Left renal cortex interstitium (tissue), 4 donors: ENCODE results near the gene SLC25A6. TPM values are rescaled to one million over a fixed set of nuclear protein-coding genes. Genes with fewer than 3 reads are reported as not detected.
"Not testable (repeated sequence)": the region's sequence is repeated elsewhere in the genome, so short reads cannot be mapped to it uniquely, and the experiment has no call there.

Experiments used
- DNase-seq, 4 donors: peaks; one replicate each; pipeline ENCODE4 v3.0.0-alpha.2; 2013; ENCODE audit warnings: low read depth in 4 of 4, low spot score in 2 of 4, missing footprints in 1 of 4
- polyA plus RNA-seq, 4 donors: library from polyadenylated mRNA; unstranded; fragments of 120-200 nt; gene quantifications; one replicate each; pipeline ENCODE4 v1.2.1, GENCODE V29; 2013; ENCODE audit not compliant: insufficient read length in 4 of 4

The SLC25A6 gene
- polyA plus RNA-seq, 4 donors, result 483 to 796 (median 651) TPM

DNA sequence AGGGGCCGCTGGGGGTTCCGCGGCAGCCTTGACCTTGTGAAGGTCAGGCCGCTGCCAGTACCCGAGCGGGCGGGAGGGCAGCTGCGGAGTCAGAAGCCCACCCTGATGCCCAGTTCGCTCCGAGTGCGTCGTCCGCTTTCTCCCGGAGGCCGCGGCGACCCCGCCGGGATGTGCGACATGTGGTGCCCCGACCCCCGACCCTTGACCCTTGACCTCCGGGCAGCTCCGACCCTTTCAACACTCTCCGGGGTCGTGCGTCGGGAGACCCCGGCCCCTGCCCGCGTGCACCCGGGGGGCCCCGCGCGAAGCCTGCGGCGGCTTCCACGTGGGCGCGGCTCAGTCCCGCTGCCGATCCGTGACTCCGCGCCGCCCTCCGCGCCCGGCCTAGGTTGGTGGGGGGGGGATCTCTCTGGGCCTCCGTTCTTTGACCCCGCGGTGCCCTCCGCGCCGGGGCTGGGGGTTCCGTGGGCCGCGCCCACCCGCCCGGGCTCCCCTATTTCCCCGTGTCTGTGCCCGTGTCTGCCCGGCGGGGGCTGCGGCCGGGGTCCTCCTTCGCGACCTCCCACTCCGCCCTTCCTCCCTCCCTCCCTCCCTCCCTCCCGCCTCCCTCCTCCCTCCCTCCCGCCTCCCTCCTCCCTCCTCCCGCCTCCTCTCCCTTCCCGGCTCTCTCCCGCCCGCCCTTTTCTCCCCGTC, 609 bp upstream of the SLC25A6 start:
- DNase-seq, result peak; percentile 48 to 63 (median 58)

GRCh38 chrX:1391370-1391706, 575 bp downstream of the SLC25A6 start:
- DNase-seq, result peak in 1 of 4 donors; percentile 82

GRCh38 chrX:1390621-1391369, 1.1 kb downstream of the SLC25A6 start:
- no peak for DNase-seq

- DNase-seq, result no peak
These were observed 2.0 kb downstream of the SLC25A6 start for GRCh38 chrX:1389993-1390285.

GRCh38 chrX:1389181-1389992, 2.5 kb downstream of the SLC25A6 start:
- DNase-seq, result no peak

- DNase-seq, result no peak
These were observed 3.3 kb downstream of the SLC25A6 start for GRCh38 chrX:1388651-1389050.

GRCh38 chrX:1387141-1387776, 4.7 kb downstream of the SLC25A6 start:
- no peak for DNase-seq

GRCh38 chrX:1386338-1387127, 5.4 kb downstream of the SLC25A6 start:
- no peak for DNase-seq

DNA sequence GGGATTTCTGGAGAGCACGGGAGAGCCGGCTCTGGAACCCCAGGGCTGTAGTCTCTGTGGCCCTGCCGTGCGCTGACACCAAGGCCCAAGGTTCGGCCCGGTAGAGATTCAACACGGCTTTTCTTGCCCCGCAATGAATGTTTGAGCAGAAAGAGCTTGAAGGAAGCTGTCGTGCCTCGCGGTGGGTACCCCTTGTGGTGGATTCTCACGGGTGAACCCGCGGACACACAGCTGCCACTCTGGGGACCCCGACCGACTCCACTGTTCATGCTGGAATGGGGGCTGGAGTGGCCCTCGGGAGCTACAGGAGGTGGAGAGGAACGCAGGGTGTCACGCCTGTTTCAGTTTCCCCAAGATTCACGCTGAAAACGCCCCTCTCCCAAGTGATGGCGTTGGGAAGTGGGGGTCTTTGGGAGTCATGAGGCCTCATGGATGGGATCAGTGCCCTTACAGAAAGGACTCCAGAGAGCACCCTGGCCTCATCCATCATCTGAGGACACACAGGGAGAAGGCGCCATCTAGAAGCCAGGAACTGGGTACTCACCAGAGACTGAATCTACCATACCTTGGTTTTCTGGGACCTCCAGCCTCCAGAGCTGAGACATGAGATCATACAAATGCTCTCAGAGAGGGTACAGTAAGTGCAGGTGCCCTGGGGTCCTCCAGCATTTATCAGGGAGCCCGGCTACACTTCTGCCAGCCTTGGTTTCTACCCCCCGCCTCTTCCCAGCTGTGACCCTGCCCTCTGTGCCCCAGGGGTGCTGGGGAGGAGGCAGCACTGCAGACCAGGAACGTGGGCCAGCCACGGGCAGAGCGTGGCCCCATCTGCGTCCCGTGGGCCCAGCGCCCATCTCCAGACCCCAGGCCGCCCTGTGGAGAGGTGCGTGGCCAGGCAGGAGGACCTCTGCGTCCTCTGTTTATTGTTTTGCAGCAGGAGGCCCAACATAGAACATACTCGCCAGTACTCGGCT, 6.4 kb downstream of the SLC25A6 start:
- DNase-seq, result no peak

DNA sequence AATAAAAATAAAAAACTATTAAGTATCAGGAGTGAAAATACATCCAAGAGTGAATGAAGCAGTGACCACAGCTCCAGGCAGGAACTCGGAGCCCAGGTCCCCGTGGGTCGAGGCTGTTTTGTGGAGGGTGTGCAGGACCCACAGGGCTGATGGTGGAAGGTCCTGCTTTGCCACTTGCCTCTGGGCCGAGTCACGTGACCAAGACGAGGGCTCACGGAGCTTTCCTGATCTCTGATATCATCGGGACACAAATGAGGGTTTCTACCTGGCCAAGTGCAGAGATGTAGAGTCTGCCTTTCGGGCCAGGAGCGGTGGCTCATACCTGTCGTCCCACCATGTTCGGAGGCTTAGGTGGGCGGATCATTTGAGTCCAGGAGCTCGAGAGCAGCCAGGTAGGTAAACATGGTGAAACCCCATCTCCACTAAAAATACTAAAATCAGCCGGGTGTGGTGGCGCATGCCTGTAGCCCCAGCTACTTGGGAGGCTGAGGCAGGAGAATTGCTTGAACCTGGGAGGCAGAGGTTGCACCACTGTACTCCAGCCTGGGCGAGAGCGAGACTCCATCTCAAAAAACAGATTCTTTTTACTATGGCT, 7.2 kb downstream of the SLC25A6 start:
- DNase-seq, result no peak

- DNase-seq, result no peak
These were observed 11.2 kb downstream of the SLC25A6 start for GRCh38 chrX:1380672-1381233.

- DNase-seq, result no peak
These were observed 13.6 kb downstream of the SLC25A6 start for GRCh38 chrX:1378306-1378759.

DNA sequence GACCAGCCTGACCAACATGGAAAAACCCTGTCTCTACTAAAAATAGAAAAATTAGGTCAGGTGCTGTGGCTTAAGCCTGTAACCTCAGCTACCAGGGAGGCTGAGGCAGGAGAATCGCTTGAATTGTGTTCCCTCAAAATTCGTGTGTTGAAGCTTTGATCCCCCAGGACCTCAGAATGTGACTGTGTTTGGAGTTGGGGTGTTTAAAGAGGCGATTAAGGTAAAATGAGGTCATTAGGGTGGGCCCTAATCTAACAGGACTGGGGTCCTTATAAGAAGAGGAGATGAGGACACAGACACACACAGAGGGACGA, 23.6 kb downstream of the SLC25A6 start:
- DNase-seq, result no peak

GRCh38 chrX:1366363-1366762, 25.6 kb downstream of the SLC25A6 start:
- not testable (repeated sequence) for DNase-seq

DNA sequence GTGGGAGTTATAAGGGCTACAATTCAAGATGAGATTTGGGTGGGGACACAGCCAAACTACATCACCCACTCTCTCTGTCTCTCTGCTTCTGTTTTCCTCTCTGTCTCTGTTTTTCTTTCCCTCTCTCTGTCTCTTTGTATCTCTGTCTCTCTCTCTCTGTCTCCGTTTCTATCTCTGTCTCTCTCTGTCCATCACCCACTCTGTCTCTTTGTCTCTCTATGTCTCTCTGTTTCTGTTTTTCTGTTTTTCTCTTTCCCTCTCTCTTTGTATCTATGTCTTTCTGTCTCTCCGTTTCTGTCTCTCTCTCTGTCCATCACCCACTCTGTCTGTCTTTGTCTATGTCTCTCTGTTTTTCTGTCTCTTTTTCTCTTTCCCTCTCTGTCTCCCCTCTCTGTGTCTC, 30.0 kb downstream of the SLC25A6 start:
- no peak for DNase-seq

DNA sequence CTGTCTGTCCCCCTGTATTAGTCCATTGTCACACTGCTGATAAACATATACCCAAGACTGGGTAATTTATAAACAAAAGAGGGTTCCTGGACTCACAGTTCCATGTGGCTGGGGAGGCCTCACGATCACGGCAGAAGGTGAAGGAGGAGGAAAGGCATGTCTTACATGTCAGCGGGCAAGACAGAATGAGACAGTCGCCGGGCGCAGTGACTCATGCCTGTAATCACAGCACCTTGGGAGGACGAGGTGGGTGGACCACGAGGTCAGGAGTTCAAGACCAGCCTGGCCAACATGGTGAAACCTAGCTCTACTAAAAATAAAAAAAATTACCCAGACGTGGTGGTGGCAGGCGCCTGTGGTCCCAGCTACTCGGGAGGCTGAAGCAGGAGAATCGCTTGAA, 30.6 kb downstream of the SLC25A6 start:
- DNase-seq, result no peak

- DNase-seq, result no peak
These were observed 31.7 kb downstream of the SLC25A6 start for GRCh38 chrX:1360171-1360570.

DNA sequence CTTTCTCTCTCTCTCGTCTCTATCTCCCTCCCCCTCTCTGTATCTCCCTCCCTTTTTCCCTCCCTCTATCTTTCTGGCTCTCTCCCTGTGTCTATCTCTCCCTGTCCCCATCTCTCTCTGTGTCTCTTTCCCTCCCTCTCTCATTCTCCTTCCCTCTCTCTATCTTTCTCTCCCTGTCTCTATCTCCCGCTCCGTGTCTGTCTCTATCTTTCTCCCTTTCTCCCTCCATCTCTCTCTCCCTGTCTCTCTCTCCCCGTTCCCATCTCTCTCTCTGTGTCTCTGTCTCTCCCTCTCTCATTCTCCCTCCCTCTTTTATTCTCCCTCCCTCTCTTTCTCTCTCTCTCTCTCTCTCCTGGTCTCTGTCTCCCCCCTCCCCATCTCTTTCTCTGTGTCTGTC, 32.4 kb downstream of the SLC25A6 start:
- DNase-seq, result no peak
